Colonic mucosa (tissue), 4 donors: ENCODE measurements around the gene SEPTIN5. TPM values are rescaled to one million over a fixed set of nuclear protein-coding genes. Genes with fewer than 3 reads are reported as not detected.

Source experiments
- DNase-seq: peaks from one replicate; pipeline ENCODE4 v3.0.0-alpha.2; 2020
- H3K27ac ChIP-seq: fragments of 200-600 bp; one replicate; pipeline ENCODE4 v1.8.0; 2021
- H3K27me3 ChIP-seq: fragments of 200-600 bp; one replicate; pipeline ENCODE4 v1.8.0; 2021
- H3K36me3 ChIP-seq: fragments of 200-600 bp; one replicate; pipeline ENCODE4 v1.8.0; 2021
- H3K4me1 ChIP-seq: fragments of 200-600 bp; one replicate; pipeline ENCODE4 v1.8.0; 2021; ENCODE audit warnings: mild to moderate bottlenecking
- H3K4me3 ChIP-seq: fragments of 200-600 bp; one replicate; pipeline ENCODE4 v1.8.0; 2021
- H3K9ac ChIP-seq, 2 donors: one replicate each; pipeline ENCODE4 v1.7.0; 2013; ENCODE audit warnings: control low read depth in 2 of 2, low read depth in 2 of 2, low read length in 2 of 2
- H3K9me3 ChIP-seq: fragments of 200-600 bp; one replicate; pipeline ENCODE4 v1.8.0; 2021
- CTCF ChIP-seq: fragments of 200-600 bp; IDR thresholded peaks from one replicate; pipeline ENCODE4 v1.8.0; 2022; ENCODE audit warnings: antibody characterized with exemption, mild to moderate bottlenecking
- intact Hi-C: fragments of 100-400 bp; cut with DNase I; formaldehyde crosslinking; loops from one replicate; pipeline ENCODE4 v1.14.1; 2022
- total RNA-seq, 2 donors: library from RNA; stranded (reverse); fragmentation: NEBNext Ultra II Directional in 1 of 2; extraction: Animal tissue kit (Norgen Biotek cat#: 25700) in 1 of 2; gene quantifications; one replicate each; pipeline ENCODE4 v1.2.1, GENCODE V29; 2021
- donor health status: healthy.
- donor health status: DM: no; HTN: no; CAD: no.
- donor health status: DM: no; HTN: no; CAD: no.

Gene SEPTIN5
- total RNA-seq, 2 donors from 2014 or later: 2.2 to 2.5 TPM

- no peaks in the 10 kb centered on the region for H3K9me3 ChIP-seq
- intact Hi-C loops: no loop called here
- H3K4me1 ChIP-seq: no peaks in the 10 kb centered on the region
- H3K36me3 ChIP-seq: no peaks in the 10 kb centered on the region
- no peak overlapping the region for H3K27ac ChIP-seq
- no peak overlapping the region for H3K4me3 ChIP-seq
- no peak for TF ChIP-seq CTCF
- no peaks in the 10 kb centered on the region for H3K27me3 ChIP-seq
- DNase-seq: no peak
- no peak overlapping the region for H3K9ac ChIP-seq
These were observed 24.6 kb downstream of the SEPTIN5 start for GRCh38 chr22:19738664-19739447.

- no peak for DNase-seq
- H3K4me1 ChIP-seq: no peaks in the 10 kb centered on the region
These were observed 25.2 kb downstream of the SEPTIN5 start for GRCh38 chr22:19739448-19739895.

GRCh38 chr22:19739911-19740449 is 25.7 kb downstream of the SEPTIN5 start:
- no peak overlapping the region for H3K4me3 ChIP-seq
- no peak for DNase-seq
- no peak overlapping the region for H3K27ac ChIP-seq
- no peaks in the 10 kb centered on the region for H3K4me1 ChIP-seq
- intact Hi-C loops: no loop called here
- no peaks in the 10 kb centered on the region for H3K27me3 ChIP-seq
- TF ChIP-seq CTCF: no peak
- H3K36me3 ChIP-seq: no peaks in the 10 kb centered on the region
- H3K9me3 ChIP-seq: no peaks in the 10 kb centered on the region
- no peak overlapping the region for H3K9ac ChIP-seq

More at GRCh38 chr22:19739448-19739895, 25.2 kb downstream of the SEPTIN5 start:
- no peak overlapping the region for H3K4me3 ChIP-seq
- intact Hi-C loops: no loop called here
- no peak overlapping the region for H3K9ac ChIP-seq
- no peaks in the 10 kb centered on the region for H3K36me3 ChIP-seq
- TF ChIP-seq CTCF: no peak
- H3K27me3 ChIP-seq: no peaks in the 10 kb centered on the region
- no peak overlapping the region for H3K27ac ChIP-seq
- H3K9me3 ChIP-seq: no peaks in the 10 kb centered on the region

- Histone ChIP-seq H3K9ac (no peak overlapping the region), H3K9me3 (no peaks in the 10 kb centered on the region), H3K27me3 (no peaks in the 10 kb centered on the region), H3K27ac (no peak overlapping the region), H3K4me3 (no peak overlapping the region), H3K4me1 (no peaks in the 10 kb centered on the region), H3K36me3 (no peaks in the 10 kb centered on the region)
- intact Hi-C loops: no loop called here
- no peak for TF ChIP-seq CTCF
- no peak for DNase-seq
These were observed 26.3 kb downstream of the SEPTIN5 start for GRCh38 chr22:19740586-19740985.

GRCh38 chr22:19741053-19741452 is 26.8 kb downstream of the SEPTIN5 start:
- no peak for DNase-seq
- Histone ChIP-seq H3K27me3 (no peaks in the 10 kb centered on the region), H3K4me1 (no peaks in the 10 kb centered on the region), H3K36me3 (no peaks in the 10 kb centered on the region), H3K9me3 (no peaks in the 10 kb centered on the region), H3K27ac (no peak overlapping the region), H3K9ac (no peak overlapping the region), H3K4me3 (no peak overlapping the region)
- TF ChIP-seq CTCF: no peak
- intact Hi-C loops: no loop called here
